ENCODE results near the gene KIF25. TPM values are rescaled to one million over a fixed set of nuclear protein-coding genes. Genes with fewer than 3 reads are reported as not detected.
A peak's percentile ranks its signal among the peaks of the same experiment; 100 is the strongest.

The KIF25 gene
- total RNA-seq, 3 donors from 2014 or later, result 0.14 to 1.1 (median 0.41) TPM

DNA sequence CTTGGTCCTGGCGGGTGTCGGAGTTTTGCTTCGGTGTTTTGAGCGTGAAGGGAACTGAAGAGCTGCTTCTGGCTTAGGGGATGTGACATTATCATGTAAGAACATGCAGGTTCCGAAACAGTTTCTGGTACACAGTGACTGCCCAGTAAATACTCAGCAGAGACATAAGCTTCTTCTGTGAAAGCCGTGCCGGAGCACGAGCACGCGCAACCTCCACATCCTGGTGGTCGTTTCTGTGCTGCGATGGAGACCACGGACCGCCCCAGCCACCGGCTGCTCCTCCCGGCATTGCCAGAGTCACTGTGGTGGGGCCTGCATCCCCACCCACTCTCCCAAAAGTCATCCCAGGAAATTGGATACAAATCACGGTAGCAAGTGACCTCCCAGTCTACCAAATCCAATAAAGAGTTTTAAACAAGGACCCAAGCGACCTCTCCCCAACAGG, 18.7 kb downstream of the KIF25 start:
- no peak for DNase-seq
- Histone ChIP-seq H3K36me3 (ENCODE audit: low read depth) (no peaks in the 10 kb centered on the region), H3K4me3 (no peak overlapping the region), H3K9me3 (peaks cover 10% of the 10 kb centered on the region), H3K4me1 (ENCODE audit: low read depth) (peaks cover 13% of the 10 kb centered on the region)
- ATAC-seq, result no peak
- intact Hi-C loops (cut with DNase I, micrococcal nuclease), result no loop called here
- TF ChIP-seq, protein P1, sequence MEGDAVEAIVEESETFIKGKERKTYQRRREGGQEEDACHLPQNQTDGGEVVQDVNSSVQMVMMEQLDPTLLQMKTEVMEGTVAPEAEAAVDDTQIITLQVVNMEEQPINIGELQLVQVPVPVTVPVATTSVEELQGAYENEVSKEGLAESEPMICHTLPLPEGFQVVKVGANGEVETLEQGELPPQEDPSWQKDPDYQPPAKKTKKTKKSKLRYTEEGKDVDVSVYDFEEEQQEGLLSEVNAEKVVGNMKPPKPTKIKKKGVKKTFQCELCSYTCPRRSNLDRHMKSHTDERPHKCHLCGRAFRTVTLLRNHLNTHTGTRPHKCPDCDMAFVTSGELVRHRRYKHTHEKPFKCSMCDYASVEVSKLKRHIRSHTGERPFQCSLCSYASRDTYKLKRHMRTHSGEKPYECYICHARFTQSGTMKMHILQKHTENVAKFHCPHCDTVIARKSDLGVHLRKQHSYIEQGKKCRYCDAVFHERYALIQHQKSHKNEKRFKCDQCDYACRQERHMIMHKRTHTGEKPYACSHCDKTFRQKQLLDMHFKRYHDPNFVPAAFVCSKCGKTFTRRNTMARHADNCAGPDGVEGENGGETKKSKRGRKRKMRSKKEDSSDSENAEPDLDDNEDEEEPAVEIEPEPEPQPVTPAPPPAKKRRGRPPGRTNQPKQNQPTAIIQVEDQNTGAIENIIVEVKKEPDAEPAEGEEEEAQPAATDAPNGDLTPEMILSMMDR (IDR thresholded peaks at IDR 0.05), result no peak

DNA sequence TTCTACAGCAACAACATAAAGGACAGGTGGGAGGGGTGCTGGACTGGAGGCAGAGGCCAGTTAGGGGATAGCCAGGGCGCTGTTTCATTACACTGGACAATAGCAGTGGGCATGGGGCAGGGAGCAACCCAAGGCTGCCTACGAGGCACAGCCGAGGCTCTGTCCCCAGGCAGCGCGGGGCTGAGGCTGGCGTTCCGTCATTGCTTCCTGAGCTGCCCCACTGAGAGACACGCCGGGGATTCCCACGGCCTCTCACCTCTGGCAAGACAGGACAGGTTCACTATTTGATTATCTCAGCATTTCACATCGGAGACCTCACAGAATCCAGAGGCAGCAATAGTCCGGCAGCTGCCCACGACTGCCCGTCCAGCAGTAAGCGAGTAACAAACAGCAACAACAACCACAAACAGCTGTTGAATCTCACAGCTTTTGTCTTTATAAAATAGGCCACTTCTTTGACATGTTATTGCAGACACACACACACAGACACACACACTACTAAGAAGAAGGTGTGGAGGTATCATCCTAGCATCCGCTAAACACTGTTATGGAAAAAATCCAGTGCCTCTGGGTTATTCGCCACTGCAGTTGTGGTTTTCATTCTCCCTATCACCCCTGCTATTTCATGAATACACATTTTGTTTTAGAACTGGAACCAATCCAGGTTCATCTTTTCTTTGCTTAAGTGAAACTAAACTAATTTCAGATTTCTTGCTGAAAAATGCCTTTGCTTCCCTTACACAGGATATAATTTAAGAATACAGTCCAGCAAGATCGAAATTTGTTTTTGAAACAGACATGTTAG, 19.5 kb downstream of the KIF25 start:
- Histone ChIP-seq H3K36me3 (ENCODE audit: low read depth) (no peaks in the 10 kb centered on the region), H3K4me3 (no peak overlapping the region), H3K4me1 (ENCODE audit: low read depth) (peaks cover 13% of the 10 kb centered on the region), H3K9me3 (peaks cover 3% of the 10 kb centered on the region)
- TF ChIP-seq, protein P1 (IDR thresholded peaks at IDR 0.05), result no peak
- intact Hi-C loops (cut with DNase I, micrococcal nuclease), result no loop called here
- peak in 1 of 3 donors; percentile 4 for DNase-seq
- ATAC-seq, result no peak

DNA sequence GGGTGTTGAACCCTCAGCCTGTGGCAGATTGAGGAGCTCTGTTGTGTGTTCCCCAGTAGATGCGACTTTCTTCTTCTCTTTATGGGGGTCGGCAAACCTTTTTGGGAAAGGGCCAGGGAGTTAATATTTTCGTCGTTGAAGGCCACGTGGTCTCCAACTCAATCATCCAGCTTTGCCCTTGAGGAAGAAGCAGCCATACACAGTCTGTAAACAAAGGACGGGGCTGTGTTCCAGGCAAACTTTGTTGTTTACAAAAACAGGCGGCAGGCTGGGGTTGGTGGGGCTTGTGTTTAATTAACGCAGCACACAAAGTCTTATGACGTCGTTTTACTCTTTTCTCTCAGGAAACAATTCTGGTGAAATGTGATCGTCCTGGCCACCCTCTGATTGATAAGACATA, 20.2 kb downstream of the KIF25 start:
- TF ChIP-seq, protein P1 (IDR thresholded peaks at IDR 0.05), result no peak
- Histone ChIP-seq H3K36me3 (ENCODE audit: low read depth) (no peaks in the 10 kb centered on the region), H3K4me3 (no peak overlapping the region), H3K4me1 (ENCODE audit: low read depth) (peaks cover 13% of the 10 kb centered on the region), H3K9me3 (no peaks in the 10 kb centered on the region)
- ATAC-seq, result peak; percentile 40
- intact Hi-C loops (cut with DNase I, micrococcal nuclease), result no loop called here
- DNase-seq, result peak in 1 of 3 donors; percentile 32

DNA sequence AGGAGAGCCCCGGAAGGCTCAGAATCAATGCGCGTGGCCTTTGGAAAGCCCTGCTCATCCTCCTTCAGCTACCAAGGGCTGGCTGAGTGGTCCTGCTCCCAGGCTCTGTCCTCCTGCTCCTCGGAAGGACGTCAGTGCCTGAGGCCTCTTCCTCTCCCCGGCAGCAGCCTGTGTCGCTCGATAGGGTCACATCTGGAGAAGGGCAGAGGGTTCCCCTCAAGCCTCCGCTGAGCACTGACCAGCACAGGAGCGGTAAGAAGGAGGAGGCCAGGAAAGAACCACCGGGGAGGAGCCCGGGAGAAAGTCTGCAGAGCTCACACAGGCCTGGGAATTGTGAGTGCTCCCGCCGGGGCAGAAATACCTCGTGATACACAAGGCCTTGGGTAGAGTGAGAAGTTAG, 21.2 kb downstream of the KIF25 start:
- H3K4me3 ChIP-seq, result no peak overlapping the region
- DNase-seq (peak in 1 of 3 donors; percentile 1), ATAC-seq (no peak)
- no peaks in the 10 kb centered on the region for H3K36me3 ChIP-seq (ENCODE audit: low read depth)
- peaks cover 15% of the 10 kb centered on the region for H3K4me1 ChIP-seq (ENCODE audit: low read depth)
- no peaks in the 10 kb centered on the region for H3K9me3 ChIP-seq
- intact Hi-C loops (cut with DNase I, micrococcal nuclease), result no loop called here
- TF ChIP-seq, protein P1 (IDR thresholded peaks at IDR 0.05), result no peak

DNA sequence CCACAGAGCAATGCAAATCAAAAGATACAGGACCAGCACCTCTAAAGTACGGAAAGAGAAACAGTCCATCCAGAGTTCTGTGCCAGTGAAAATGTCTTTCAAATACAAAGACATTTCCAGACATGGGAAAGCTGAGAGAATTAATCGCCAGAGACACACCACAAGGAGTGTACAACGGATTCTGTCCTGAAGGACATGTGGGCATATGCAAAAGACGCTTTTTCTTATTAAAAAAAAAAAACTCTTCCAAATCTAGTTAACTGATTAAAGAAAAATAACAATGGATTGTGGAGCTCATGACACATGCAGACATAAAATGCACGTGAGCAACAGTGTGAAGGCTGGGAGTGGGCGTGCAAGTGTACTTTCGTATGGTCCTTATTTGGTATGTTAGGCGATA, 22.8 kb downstream of the KIF25 start:
- no peaks in the 10 kb centered on the region for H3K9me3 ChIP-seq
- H3K4me3 ChIP-seq, result no peak overlapping the region
- ATAC-seq (no peak), DNase-seq (no peak)
- peaks cover 26% of the 10 kb centered on the region for H3K4me1 ChIP-seq (ENCODE audit: low read depth)
- intact Hi-C loops (cut with DNase I, micrococcal nuclease), result no loop called here
- H3K36me3 ChIP-seq (ENCODE audit: low read depth), result no peaks in the 10 kb centered on the region
- TF ChIP-seq, protein P1 (IDR thresholded peaks at IDR 0.05), result no peak

Data from mucosa of descending colon (tissue), 3 donors.